NCI-H774 (cell line): ENCODE measurements around the gene LAMA5.
A peak's percentile ranks its signal among the peaks of the same experiment; 100 is the strongest.

Source experiments
- DNase-seq: peaks from one replicate; lab custom pipeline; 2025; lab: John Stamatoyannopoulos, UW

LAMA5 gene

GRCh38 chr20:62403331-62403730 lies 36.2 kb upstream of the LAMA5 start:
- no peak for DNase-seq

GRCh38 chr20:62402456-62403150 lies 35.5 kb upstream of the LAMA5 start:
- DNase-seq: no peak

GRCh38 chr20:62401331-62401779 lies 34.2 kb upstream of the LAMA5 start:
- no peak for DNase-seq

GRCh38 chr20:62400541-62400940 lies 33.4 kb upstream of the LAMA5 start:
- no peak for DNase-seq

GRCh38 chr20:62400021-62400420 lies 32.9 kb upstream of the LAMA5 start:
- DNase-seq: peak; percentile 35

- DNase-seq: no peak
Measured at GRCh38 chr20:62398120-62398821, 31.2 kb upstream of the LAMA5 start.

GRCh38 chr20:62396367-62397239 lies 29.5 kb upstream of the LAMA5 start:
- no peak for DNase-seq

GRCh38 chr20:62395311-62396242 lies 28.5 kb upstream of the LAMA5 start:
- DNase-seq: no peak

- DNase-seq: no peak
Measured at GRCh38 chr20:62394248-62395245, 27.4 kb upstream of the LAMA5 start.

GRCh38 chr20:62393830-62394229 lies 26.7 kb upstream of the LAMA5 start:
- DNase-seq: no peak

GRCh38 chr20:62393335-62393665 lies 26.2 kb upstream of the LAMA5 start:
- DNase-seq: no peak

GRCh38 chr20:62392621-62393334 lies 25.7 kb upstream of the LAMA5 start:
- no peak for DNase-seq

- no peak for DNase-seq
Measured at GRCh38 chr20:62392077-62392418, 24.9 kb upstream of the LAMA5 start.

- DNase-seq: no peak
Measured at GRCh38 chr20:62391165-62392076, 24.3 kb upstream of the LAMA5 start.

- no peak for DNase-seq
Measured at GRCh38 chr20:62390317-62391164, 23.4 kb upstream of the LAMA5 start.

- DNase-seq: no peak
Measured at GRCh38 chr20:62389601-62390087, 22.5 kb upstream of the LAMA5 start.

- no peak for DNase-seq
Measured at GRCh38 chr20:62388839-62389600, 21.9 kb upstream of the LAMA5 start.
